Measurements from ENCODE around the gene CERS3. TPM values are rescaled to one million over a fixed set of nuclear protein-coding genes. Genes with fewer than 3 reads are reported as not detected.
A peak's percentile ranks its signal among the peaks of the same experiment; 100 is the strongest.

The CERS3 gene
- 0.05 and 0.16 TPM in 2 replicates for total RNA-seq (2014; rRNA removed; shearing (Covaris generic))

DNA sequence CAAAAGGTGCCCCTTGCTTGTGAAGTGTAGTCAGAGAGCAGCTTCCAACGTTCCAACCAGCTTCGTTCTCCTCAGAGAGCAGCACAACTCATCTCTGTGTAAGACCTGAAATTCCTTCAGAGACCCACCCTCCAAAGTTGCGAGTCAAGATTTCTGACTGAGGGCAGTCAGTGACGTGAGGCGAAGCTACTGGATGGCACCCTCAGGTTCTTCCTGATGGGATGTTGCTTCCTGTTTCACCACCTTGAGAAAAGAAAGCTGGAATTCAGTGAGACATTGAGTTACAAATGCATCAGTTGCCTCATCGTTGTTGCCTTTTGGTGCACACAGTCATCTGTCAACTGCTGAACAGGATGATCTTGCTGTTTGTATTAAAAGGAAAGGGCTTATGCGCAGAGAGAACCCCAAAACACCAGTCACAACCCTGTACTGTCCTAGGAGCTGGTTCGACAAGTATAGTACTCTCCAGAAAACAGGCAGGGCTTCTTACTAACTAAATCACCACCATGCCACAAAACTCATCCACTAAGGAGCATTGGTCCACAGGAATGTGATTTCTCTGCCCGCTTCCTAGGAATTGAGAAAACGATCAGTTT is at the start of gene CERS3:
Gene CERS3 (minus strand): TSS at position 118 of the 596 bp plus-strand sequence. CDS start 27,101 bp downstream, outside the sequence.
- H3K9me3 ChIP-seq (replicated peaks) = no peaks in the 10 kb centered on the region
- H3K4me3 ChIP-seq = no peak within 1 kb of the TSS
- no peaks in the 10 kb centered on the region for H3K36me3 ChIP-seq
- peaks cover 21% of the 10 kb centered on the region; the same call in 1 of the 2 replicates for H3K27me3 ChIP-seq
- H3K27ac ChIP-seq = no peak within 1 kb of the TSS
- H3K4me1 ChIP-seq = no peaks in the 10 kb centered on the region
- no peak for DNase-seq

DNA sequence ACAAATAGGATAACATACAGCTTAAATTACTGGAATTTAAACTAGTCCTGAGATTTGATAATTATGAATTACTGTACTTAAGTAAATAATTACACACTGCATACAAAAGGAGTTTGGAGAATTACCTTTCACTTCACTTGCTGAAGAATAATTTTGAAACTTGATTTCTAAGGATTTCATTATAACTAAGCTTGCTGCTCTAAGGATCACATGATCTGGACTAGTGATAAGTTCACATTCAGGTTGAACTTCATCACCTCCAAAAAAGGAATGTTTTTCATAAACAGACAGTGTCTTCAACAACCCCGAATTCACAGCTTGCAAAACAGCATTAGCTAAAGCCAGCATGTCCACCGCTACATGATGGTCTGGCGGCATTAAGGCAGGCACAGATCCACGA is 44.8 kb upstream of the CERS3 start:
- H3K9me3 ChIP-seq (replicated peaks) = no peaks in the 10 kb centered on the region
- H3K27me3 ChIP-seq = no peaks in the 10 kb centered on the region
- H3K4me1 ChIP-seq = no peaks in the 10 kb centered on the region
- H3K36me3 ChIP-seq = peaks cover 15% of the 10 kb centered on the region
- no peak overlapping the region for H3K4me3 ChIP-seq
- no peak overlapping the region for H3K27ac ChIP-seq
- no peak for DNase-seq

DNA sequence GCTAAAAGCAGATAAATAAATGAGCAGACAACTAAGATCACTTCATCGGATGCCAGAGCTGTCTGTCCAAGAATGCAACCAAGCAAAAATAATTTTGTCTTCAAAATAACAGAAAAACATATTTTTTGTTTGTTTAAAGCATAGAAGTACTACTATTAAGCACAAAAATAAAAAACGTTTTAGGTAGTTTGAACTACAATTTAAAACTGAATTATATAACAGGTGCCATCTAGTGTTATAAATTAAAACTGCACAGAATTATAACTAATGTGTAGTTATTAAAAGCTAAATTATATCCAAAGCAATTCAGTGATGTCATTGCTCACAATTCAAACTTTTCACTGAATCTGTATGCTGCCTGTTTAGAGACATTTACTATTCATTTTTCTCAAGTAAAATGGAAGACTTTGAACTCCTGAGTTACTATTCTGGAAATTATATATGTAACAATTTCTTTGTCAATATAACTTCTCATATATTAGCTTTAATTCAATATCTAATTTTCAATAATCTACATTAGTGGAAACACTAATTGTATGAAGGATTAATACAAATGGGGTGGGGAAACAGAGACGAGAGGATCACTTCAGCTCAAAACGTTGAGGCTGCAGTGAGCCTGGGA is 43.7 kb upstream of the CERS3 start:
- no peak overlapping the region for H3K27ac ChIP-seq
- DNase-seq = peak in 1 of 2 experiments; percentile 31

DNA sequence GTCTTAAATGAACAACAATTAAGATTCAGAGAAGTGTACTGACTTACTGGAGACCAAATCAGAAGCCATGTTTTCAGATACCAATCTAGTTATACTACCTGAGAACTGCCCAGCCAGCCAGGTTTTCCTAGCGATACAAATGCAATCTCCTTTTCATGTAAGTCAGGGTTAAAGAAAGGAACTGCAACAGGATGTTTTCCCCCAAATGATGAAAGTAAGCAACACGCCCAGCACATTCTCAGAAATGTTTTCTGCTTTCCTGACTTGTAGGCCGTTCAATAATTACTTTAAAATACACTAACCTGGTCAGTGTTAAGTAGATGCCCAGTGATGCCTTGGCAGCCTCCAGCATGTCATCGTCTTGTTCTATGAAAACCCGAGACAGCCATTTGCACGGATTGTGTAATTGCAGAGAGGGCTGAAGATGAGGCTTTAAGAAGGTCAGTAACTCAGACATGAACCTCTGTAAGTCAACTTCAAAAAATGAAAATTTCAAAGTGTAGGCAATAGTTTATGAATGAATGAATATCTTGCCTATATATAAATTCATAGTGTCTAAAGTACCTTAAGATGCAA is 42.9 kb upstream of the CERS3 start:
- Histone ChIP-seq H3K27me3 (no peaks in the 10 kb centered on the region), H3K27ac (no peak overlapping the region), H3K4me3 (no peak overlapping the region), H3K4me1 (no peaks in the 10 kb centered on the region), H3K36me3 (peaks cover 15% of the 10 kb centered on the region), H3K9me3 (replicated peaks) (no peaks in the 10 kb centered on the region)
- no peak for DNase-seq

More for the DNA sequence above, 43.7 kb upstream of the CERS3 start:
- H3K4me3 ChIP-seq = no peak overlapping the region
- H3K27me3 ChIP-seq = no peaks in the 10 kb centered on the region
- peaks cover 15% of the 10 kb centered on the region for H3K36me3 ChIP-seq
- H3K4me1 ChIP-seq = no peaks in the 10 kb centered on the region
- H3K9me3 ChIP-seq (replicated peaks) = no peaks in the 10 kb centered on the region

DNA sequence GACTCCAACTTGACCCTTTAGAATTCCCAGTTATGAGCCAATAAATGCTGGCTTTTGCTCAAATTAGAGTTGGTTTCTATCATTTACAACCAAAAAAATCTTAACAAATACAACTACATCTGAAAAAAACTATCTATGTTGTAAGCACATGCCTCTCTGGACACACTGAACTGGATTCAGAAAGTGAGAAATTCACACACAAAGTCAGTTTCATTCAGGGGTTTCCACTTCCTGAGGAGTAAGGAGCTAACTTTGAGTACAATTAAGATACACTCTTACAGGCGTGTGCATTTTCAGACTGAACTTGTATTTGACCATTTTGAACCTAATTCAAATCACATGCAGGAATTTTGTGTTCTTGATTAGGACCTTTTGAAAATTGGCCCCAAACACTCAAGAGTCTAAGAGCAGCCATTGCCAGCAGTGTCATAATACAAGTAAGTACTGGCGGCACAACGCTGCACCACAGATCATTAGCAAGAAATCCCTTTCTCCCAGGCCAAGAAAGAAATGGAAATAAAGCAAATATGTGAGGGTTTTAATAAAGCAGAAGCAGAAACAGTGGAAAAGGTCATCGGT is 42.1 kb upstream of the CERS3 start:
- no peak for DNase-seq
- H3K36me3 ChIP-seq = peaks cover 15% of the 10 kb centered on the region
- no peak overlapping the region for H3K4me3 ChIP-seq
- no peaks in the 10 kb centered on the region for H3K9me3 ChIP-seq (replicated peaks)
- no peaks in the 10 kb centered on the region for H3K27me3 ChIP-seq
- H3K4me1 ChIP-seq = no peaks in the 10 kb centered on the region
- no peak overlapping the region for H3K27ac ChIP-seq

DNA sequence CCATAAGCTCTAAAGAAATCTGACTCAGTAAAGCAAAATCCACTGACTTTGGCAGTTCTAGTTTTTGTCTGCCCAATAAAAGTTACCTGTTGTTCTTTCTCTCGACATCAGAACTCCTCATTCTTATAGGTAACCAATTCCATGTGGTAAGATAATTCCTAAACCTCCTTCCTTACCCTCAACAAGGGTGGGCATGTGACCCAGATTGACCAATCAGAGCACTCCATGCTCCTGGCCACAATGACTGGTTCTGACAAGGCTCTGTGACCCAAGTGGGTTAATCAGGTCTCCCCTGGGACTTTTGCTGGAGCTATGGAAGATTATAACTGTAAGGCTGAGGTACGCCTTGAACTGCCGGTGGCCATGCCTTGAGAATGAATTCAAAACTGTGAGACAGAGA is 41.5 kb upstream of the CERS3 start:
- H3K27ac ChIP-seq = no peak overlapping the region
- no peak for DNase-seq
- H3K9me3 ChIP-seq (replicated peaks) = no peaks in the 10 kb centered on the region
- H3K27me3 ChIP-seq = no peaks in the 10 kb centered on the region
- H3K36me3 ChIP-seq = peaks cover 15% of the 10 kb centered on the region
- H3K4me1 ChIP-seq = no peaks in the 10 kb centered on the region
- H3K4me3 ChIP-seq = no peak overlapping the region

DNA sequence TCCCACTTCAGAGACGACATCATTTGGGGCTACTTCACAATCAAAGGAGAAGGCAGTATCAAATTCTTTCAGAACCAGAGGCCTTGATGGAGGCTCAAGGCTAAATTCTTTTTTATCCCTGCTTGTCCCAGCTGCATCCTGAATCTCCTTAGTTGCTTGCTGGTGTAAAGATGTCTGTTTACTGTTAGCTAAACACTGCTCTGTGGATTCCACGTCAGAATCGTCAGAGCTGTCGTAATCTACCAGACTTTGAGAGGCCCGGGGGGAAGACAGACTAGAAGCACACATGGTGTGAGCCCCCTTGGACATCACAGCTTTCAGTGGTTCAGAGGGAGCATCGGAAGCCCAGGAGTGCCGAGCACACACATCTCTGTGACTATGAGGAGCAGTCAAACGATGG is 40.6 kb upstream of the CERS3 start:
- no peak overlapping the region for H3K27ac ChIP-seq
- H3K4me1 ChIP-seq = peaks cover under 1% of the 10 kb centered on the region; the same call in 1 of the 2 replicates
- H3K9me3 ChIP-seq (replicated peaks) = no peaks in the 10 kb centered on the region
- H3K27me3 ChIP-seq = no peaks in the 10 kb centered on the region
- no peak overlapping the region for H3K4me3 ChIP-seq
- no peak for DNase-seq
- peaks cover 12% of the 10 kb centered on the region for H3K36me3 ChIP-seq

DNA sequence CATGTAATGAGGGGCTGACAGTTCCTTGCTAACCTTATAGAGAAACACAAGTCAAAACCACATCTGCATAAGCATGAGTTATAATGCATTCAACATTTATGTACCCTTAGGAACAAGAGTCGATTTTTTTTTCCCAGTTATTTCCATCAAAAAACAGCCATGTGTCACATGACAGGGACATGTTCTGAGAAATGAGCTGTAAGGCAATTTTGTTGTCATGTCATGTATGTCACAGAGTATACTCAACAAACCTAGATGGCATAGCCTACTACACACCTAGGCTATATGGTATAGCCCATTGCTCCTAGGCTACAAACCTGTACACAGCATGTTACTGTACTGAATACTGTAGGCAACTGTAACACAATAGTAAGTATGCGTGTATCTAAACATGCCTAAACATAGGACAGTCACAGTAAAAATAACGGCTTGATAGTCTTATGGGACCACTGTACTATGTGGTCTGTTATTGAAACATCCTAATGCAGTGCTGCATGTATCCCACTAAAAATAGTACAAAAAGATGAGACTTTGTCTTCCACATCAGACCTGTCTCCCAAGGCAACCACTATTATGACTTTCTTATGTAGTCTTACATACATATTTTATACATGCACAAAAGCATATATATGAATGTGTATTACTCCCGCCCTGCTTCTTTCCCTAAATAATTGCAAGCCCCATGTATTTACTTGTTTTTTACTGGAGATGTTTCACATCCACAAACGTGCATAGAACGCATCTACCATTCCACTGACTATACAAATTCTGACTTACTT is 38.3 kb upstream of the CERS3 start:
- Histone ChIP-seq H3K36me3 (peaks cover 6% of the 10 kb centered on the region; the same call in 1 of the 2 replicates), H3K4me3 (no peak overlapping the region), H3K4me1 (peaks cover 4% of the 10 kb centered on the region; the same call in 1 of the 2 replicates), H3K9me3 (replicated peaks) (no peaks in the 10 kb centered on the region), H3K27me3 (no peaks in the 10 kb centered on the region), H3K27ac (no peak overlapping the region)
- no peak for DNase-seq

DNA sequence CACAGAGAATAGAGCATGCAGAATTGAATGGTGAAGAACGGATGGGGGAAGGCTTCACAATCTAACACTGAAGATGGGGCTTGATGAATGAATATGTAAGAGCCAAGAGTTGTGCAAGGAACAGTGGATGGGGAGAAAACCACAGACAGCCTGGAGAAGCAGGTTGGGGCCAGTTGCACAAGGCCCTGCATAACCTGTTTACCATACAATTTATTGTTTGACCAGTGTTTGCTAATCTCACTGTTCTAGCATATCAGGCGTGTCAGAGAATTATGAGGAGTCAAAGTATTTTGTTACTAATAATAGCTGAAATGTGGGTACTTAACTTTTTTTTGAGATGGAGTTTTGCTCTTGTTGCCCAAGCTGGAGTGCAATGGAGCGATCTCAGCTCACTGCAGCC is 36.8 kb upstream of the CERS3 start:
- DNase-seq = no peak
- no peaks in the 10 kb centered on the region for H3K36me3 ChIP-seq
- no peak overlapping the region for H3K27ac ChIP-seq
- no peak overlapping the region for H3K4me3 ChIP-seq
- H3K9me3 ChIP-seq (replicated peaks) = no peaks in the 10 kb centered on the region
- peaks cover 4% of the 10 kb centered on the region; the same call in 1 of the 2 replicates for H3K4me1 ChIP-seq
- H3K27me3 ChIP-seq = no peaks in the 10 kb centered on the region

DNA sequence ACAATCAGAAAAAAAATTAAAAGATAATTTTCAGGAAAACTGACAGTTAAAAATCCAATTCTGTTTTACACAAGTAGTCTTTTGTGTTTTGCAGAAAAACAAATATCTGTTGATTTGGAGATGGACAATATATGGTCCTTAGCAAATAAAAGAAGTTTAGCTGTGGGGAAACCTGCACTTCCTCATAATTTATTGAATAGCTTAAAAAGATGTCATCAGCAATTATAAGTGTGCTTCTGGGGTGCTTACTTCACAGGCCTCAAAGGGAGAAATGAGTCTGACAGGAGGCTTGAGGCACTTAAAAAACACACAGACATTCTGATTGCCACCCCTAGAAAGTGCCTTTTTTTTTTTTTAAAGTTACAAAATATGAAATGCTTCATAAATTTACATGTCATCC is 31.6 kb upstream of the CERS3 start:
- no peaks in the 10 kb centered on the region for H3K9me3 ChIP-seq (replicated peaks)

DNA sequence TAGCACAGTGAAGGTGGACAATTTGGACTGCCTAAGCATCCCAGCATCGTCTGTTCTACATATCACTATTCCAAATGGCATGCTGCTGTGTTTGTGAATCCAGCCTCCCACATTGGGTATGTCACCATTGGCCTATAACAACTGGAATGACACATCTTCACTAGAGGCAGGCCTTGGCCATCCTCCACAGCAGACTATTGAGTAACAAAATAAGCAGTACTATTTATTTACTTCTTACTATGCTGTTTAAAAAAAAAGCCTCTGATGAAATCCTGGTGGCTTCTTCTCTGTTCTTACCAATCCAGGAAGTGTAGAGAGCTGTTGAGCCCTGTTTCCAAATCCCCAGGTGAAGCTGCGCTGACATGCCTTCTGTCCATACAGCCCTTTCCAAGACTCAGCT is 30.6 kb upstream of the CERS3 start:
- H3K27me3 ChIP-seq = no peaks in the 10 kb centered on the region
- DNase-seq = no peak

More for the DNA sequence above, 31.6 kb upstream of the CERS3 start:
- H3K36me3 ChIP-seq = no peaks in the 10 kb centered on the region
- H3K27me3 ChIP-seq = no peaks in the 10 kb centered on the region
- DNase-seq = no peak
- H3K4me3 ChIP-seq = no peak overlapping the region
- no peak overlapping the region for H3K27ac ChIP-seq
- peaks cover 4% of the 10 kb centered on the region; the same call in 1 of the 2 replicates for H3K4me1 ChIP-seq

DNA sequence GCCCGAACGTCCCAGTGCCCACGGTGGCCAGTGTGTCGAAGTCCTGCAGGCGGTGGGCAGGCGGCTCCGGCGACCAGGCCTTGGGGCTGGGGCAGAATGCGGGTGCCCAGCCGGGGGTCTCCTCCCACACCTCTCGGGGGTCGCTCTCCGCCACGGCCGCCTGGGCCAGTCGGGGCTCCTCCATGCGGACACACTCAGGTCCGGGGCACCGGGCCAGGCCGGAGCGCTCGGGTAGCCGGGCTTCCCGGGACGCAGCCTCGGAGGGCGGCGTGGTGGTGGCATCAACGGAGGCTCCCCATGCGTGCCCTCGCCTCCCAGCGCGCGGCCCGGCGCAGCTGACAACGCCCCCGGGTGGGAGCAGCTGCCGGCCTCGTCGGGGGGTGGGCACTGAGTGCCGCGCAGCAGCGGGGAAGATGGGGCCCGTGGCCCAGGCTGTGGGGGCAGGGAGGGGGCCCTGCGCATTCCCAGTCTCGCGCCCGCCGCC is 30.1 kb upstream of the CERS3 start:
- no peak overlapping the region for H3K27ac ChIP-seq
- H3K27me3 ChIP-seq = no peaks in the 10 kb centered on the region
- no peaks in the 10 kb centered on the region for H3K36me3 ChIP-seq
- H3K9me3 ChIP-seq (replicated peaks) = no peaks in the 10 kb centered on the region
- H3K4me1 ChIP-seq = no peaks in the 10 kb centered on the region
- DNase-seq = no peak
- no peak overlapping the region for H3K4me3 ChIP-seq

More for the DNA sequence above, 30.6 kb upstream of the CERS3 start:
- Histone ChIP-seq H3K9me3 (replicated peaks) (no peaks in the 10 kb centered on the region), H3K36me3 (no peaks in the 10 kb centered on the region), H3K27ac (no peak overlapping the region), H3K4me3 (no peak overlapping the region), H3K4me1 (peaks cover 3% of the 10 kb centered on the region; the same call in 1 of the 2 replicates)

DNA sequence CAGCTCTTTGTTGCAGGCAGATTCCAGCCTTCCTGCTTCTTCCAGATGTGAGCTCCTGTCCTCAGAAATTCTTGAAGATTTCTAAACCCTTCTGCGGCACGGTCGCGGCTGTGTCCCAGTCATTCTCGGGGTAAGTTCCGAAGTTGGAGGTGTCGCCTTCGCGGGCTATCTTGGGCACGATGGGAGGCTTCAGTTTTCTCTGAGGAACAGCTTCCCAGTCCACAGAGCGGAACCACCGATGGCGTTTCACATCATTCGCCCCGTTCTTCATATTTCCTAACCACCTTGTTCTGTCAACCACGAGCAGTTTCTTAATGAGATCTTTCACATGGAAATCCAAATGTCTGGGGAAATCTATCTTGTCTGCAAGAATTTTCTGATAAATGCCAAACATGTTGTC is 24.7 kb upstream of the CERS3 start:
- no peaks in the 10 kb centered on the region for H3K36me3 ChIP-seq
- H3K4me1 ChIP-seq = no peaks in the 10 kb centered on the region
- H3K27ac ChIP-seq = no peak overlapping the region
- H3K27me3 ChIP-seq = no peaks in the 10 kb centered on the region
- H3K4me3 ChIP-seq = no peak overlapping the region
- H3K9me3 ChIP-seq (replicated peaks) = no peaks in the 10 kb centered on the region
- no peak for DNase-seq

DNA sequence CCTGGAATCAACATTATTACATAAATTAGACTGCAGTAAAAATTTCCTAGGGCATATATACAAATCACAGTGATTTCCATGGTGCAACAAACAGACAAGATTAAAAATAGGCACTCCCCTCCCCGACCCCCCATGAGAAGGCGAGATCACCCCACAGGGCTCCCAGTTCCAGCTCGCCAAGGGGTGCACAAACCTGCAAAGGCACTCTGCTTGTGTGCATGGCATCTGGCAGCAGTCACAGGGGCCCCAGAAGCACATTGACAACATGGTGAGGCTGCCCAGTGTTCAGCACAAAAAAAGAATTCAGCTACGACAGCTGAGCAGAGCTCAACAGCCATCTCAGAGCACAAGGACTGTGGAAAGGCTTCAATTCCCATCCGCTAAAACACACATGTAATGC is 19.2 kb upstream of the CERS3 start:
- Histone ChIP-seq H3K4me1 (no peaks in the 10 kb centered on the region), H3K4me3 (no peak overlapping the region), H3K36me3 (no peaks in the 10 kb centered on the region), H3K27me3 (no peaks in the 10 kb centered on the region), H3K9me3 (replicated peaks) (no peaks in the 10 kb centered on the region), H3K27ac (no peak overlapping the region)
- no peak for DNase-seq
